RWPE1 (cell line): ENCODE results near the gene MRPS2.
"Not testable (repeated sequence)": the region's sequence is repeated elsewhere in the genome, so short reads cannot be mapped to it uniquely, and the experiment has no call there.

Source experiments
- CTCF ChIA-PET: fragments of 350-600 bp; sonication (Branson Sonifier 250); formaldehyde crosslinking; extraction: SDS; loops from one replicate; lab custom pipeline; 2021; lab: Yijun Ruan, JAX
- POLR2A ChIA-PET: fragments of 400-600 bp; formaldehyde crosslinking; extraction: SDS; loops from one replicate; lab custom pipeline; 2020; ENCODE audit warnings: antibody characterized with exemption; ENCODE audit not compliant: low non-redundant PET; lab: Yijun Ruan, JAX
- DNase-seq: peaks from one replicate; pipeline ENCODE4 v3.0.0; 2012; ENCODE audit warnings: low spot score
- H3K27ac ChIP-seq: fragments of 450-650 bp; 2 replicates; pipeline ENCODE4 v1.5.1; 2017
- TF ChIP-seq, protein P1 (sequence below): fragments of 450-650 bp; conservative IDR thresholded peaks from 2 replicates; pipeline ENCODE4 v1.5.1; 2017; ENCODE audit warnings: low read depth, mild to moderate bottlenecking

Gene MRPS2

DNA sequence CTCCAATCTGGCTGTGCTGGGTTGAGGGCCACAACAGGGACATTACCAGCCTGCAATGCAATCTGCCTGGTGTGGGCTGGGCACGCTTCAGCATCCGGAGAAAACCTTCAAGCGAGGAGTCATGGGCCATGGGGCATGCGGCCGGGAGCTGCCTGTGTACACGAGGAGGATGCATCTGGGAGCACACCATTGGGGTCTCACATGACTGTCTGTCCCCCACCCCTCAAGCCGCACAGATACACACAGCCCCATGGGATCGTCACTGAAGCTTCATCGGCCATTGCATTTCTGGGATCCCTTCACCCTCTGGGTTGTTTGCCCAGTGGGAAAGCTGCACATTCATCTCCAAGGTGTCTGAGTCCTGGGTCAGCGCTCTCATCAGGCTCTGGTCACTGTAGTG is 30.6 kb downstream of the MRPS2 start:
- POLR2A ChIA-PET: no interaction called here
- TF ChIP-seq, protein P1, sequence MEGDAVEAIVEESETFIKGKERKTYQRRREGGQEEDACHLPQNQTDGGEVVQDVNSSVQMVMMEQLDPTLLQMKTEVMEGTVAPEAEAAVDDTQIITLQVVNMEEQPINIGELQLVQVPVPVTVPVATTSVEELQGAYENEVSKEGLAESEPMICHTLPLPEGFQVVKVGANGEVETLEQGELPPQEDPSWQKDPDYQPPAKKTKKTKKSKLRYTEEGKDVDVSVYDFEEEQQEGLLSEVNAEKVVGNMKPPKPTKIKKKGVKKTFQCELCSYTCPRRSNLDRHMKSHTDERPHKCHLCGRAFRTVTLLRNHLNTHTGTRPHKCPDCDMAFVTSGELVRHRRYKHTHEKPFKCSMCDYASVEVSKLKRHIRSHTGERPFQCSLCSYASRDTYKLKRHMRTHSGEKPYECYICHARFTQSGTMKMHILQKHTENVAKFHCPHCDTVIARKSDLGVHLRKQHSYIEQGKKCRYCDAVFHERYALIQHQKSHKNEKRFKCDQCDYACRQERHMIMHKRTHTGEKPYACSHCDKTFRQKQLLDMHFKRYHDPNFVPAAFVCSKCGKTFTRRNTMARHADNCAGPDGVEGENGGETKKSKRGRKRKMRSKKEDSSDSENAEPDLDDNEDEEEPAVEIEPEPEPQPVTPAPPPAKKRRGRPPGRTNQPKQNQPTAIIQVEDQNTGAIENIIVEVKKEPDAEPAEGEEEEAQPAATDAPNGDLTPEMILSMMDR: no peak
- no peak for DNase-seq
- no peak overlapping the region for H3K27ac ChIP-seq
- CTCF ChIA-PET: interaction anchor here (0.5 to 0.6 kb wide), 2 partner anchors 29 to 288 kb away, joined by 3 read pairs; no protein-coding TSS in a partner anchor

DNA sequence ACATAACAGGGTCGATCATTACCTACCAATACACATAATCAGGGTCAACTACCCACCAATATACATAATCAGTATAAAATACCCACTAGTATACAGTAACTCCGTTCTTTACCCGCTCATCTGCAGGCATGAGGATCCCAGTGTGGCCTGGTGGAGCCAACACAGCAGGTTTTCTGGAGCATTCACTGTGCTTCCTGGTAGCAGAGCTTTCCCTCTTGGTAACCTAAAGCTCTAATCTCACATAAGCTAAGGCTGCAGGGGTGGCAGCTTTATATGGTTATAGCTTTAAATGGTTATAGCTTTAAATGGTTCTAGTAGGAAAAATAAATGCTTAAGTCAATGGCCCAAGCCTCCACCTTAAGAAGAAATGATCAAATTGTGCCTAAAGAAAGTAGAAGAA is 32.6 kb downstream of the MRPS2 start:
- ChIA-PET POLR2A (no interaction called here), CTCF (interaction anchor here (0.6 to 2.0 kb wide), 3 partner anchors 28 to 242 kb away, joined by 3 to 12 read pairs (median 4); no protein-coding TSS in a partner anchor)
- TF ChIP-seq, protein P1: no peak
- no peak for DNase-seq
- H3K27ac ChIP-seq: no peak overlapping the region

DNA sequence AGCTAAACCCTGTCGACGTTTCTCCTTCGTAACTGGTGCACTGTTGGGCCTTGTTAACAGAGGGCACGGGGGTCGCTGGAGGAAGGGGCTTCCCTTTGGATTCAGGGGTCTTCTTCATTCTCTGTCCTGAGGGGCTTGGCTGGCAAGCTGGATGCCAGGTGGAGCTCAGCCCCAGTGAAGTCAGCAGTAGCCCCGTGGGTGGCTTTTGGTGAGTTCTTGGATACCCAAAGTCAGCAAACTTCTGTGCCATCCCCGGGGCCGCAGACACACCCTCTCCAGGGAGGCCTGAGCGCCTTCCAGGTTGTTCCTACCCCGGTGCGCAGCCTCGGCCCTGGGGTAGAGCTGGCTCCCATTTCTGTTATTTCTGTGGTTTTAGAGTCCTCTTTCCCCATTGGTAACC is 33.2 kb downstream of the MRPS2 start:
- H3K27ac ChIP-seq: no peak overlapping the region
- ChIA-PET POLR2A (no interaction called here), CTCF (interaction anchor here (0.6 to 2.0 kb wide), 3 partner anchors 29 to 243 kb away, joined by 3 to 12 read pairs (median 4); no protein-coding TSS in a partner anchor)
- no peak for DNase-seq
- TF ChIP-seq, protein P1: no peak

DNA sequence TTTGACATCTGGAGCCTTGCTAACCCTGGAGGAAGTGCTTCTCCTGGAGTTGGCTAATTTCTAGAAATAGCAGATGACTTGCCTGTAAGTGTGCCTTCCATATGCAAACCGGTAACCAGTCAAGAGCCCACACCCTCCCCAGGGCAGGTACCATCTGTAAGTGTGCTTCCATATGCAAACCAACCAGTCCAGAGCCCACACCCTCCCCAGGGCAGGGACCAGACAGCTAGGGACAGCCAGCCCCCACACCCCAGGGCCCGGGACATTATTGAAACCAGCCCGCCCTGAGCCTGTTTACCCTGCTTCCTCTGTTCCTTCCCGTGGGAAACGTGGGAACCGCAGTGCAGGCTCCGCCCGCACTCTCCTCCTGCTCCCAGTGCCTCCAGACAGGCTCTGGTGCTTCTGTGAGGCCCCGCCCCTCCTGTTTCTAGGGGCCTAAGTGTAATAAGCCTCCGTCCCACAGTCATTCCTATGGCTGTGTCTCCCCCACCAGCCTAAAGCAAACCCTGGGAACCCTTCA is 33.8 kb downstream of the MRPS2 start:
- POLR2A ChIA-PET: not testable (repeated sequence)
- CTCF ChIA-PET: interaction anchor here (2.0 kb wide), 1 partner anchor 30 kb away, joined by 12 read pairs; no protein-coding TSS in a partner anchor

DNA sequence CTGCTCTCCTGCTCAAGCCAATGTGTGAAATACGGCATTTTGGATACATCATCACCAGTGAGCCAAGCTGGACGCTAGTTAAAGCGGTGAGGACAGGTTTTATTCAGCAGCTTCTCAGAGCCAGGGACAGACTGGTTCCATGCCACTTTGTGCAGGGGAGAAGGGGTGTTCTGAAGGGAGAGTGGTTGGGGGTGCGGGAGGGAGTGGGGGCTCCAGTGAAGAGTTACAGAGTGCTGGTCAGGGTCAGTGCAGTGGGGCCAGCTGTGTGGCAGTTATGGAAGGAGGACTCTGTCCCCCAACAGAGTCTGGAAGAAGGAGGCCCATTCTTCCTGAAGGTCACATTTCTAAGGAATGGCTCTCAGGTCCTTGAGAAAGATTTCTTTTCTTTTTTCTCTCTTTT is 34.3 kb downstream of the MRPS2 start:
- POLR2A ChIA-PET: not testable (repeated sequence)
- CTCF ChIA-PET: interaction anchor here (2.0 kb wide), 1 partner anchor 30 kb away, joined by 12 read pairs; no protein-coding TSS in a partner anchor

More for the DNA sequence above, 33.8 kb downstream of the MRPS2 start:
- not testable (repeated sequence) for DNase-seq, H3K27ac ChIP-seq

DNA sequence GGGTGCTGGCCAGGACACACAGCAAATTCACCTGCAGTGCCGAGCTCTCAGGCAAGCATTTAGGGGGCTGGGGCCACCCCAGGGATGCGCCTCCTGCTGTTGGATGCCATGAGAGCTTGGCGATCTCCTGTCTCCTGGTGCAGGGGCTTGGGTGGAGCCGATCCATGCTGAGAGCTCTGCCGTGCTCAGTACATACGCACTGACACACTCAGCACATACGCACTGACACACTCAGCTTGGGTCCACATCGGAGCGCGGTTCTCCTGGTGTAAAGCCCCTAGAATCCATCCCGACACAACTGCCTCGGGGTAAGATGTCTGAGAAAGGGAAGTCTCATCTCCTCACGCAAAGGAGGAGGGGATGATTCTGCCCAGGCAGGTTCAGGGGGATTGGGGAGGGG is 35.1 kb downstream of the MRPS2 start:
- H3K27ac ChIP-seq, DNase-seq, POLR2A ChIA-PET, CTCF ChIA-PET: not testable (repeated sequence)

More for the DNA sequence above, 34.3 kb downstream of the MRPS2 start:
- H3K27ac ChIP-seq, DNase-seq: not testable (repeated sequence)

DNA sequence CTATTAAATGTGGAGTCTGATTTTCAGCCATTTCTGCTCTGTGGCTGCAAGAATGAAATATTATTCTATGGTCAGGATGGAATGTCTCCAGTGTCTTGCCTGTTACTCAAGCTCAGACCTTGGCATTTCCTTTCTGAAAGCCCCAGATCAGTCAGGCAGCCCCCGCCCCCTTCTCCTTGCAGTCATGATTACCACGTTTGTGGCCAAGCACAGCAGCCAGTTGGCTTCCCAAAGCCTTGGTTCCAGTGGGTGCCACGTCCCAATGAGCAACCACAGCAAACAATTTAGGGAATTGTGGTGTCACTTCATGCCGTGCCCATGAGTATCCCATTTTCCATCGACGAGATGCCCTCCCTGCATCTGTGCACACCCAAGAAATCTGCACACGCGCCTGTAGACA is 35.7 kb downstream of the MRPS2 start:
- no peak overlapping the region for H3K27ac ChIP-seq
- POLR2A ChIA-PET: no interaction called here
- CTCF ChIA-PET: no interaction called here
- no peak for DNase-seq
- TF ChIP-seq, protein P1: no peak

DNA sequence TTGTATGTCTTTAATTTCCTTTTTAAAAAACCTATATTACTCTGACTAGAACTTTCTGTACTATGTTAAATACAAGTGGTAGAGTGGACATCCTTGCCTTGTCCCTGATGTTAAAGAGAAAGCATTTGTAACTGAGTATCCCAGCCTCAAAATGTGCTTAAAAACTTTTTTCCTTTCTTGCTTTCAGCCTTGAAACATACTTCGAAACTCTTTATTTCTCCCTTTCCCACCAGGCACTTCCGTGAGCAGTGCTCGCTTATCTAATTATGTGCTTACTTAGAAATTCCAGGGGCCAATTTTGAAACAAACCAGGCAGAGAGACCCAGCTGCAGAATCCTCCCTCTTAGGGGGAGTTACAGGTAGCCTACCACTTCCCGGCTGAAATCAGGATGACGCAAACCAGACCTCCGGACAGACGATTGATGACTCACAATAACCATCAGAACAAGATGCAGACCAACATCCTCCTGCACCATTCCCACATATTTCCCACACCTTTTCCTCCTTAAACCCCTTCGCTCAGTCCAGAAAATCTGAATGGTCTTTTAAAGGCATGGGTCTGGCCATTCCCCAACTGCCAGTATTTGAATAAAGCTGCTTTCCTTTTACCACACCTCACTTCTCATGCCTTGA is 42.9 kb downstream of the MRPS2 start:
- POLR2A ChIA-PET, DNase-seq, H3K27ac ChIP-seq: not testable (repeated sequence)
- CTCF ChIA-PET: interaction anchor here (0.7 to 0.8 kb wide), 3 partner anchors 28 to 38 kb away, joined by 3 to 5 read pairs (median 3); no protein-coding TSS in a partner anchor
